OCI-LY7 (cell line): ENCODE measurements around the gene PRSS48. TPM values are rescaled to one million over a fixed set of nuclear protein-coding genes. Genes with fewer than 3 reads are reported as not detected.

Source experiments
- BruUV-seq: library from RNA; stranded (reverse); fragments of 400-500 nt; replicated peaks from 2 replicates; lab custom pipeline; 2021; lab: Mats Ljungman, UMichigan
- CTCF ChIA-PET: fragments of 300-600 bp; sonication (Branson Sonifier 250); formaldehyde crosslinking; loops from one replicate; lab custom pipeline; 2022; ENCODE audit warnings: antibody characterized with exemption; ENCODE audit not compliant: unreplicated experiment; lab: Charles Lee
- POLR2A ChIA-PET: fragments of 300-600 bp; sonication (Branson Sonifier 250); formaldehyde crosslinking; loops from one replicate; lab custom pipeline; 2022; ENCODE audit warnings: antibody characterized with exemption; lab: Charles Lee
- DNase-seq: peaks from one replicate; pipeline ENCODE4 v3.0.0-alpha.2; 2015; ENCODE audit warnings: low spot score
- H2AFZ ChIP-seq: fragments of 200-600 bp; sonication (generic), shearing (Covaris generic); 2 replicates; pipeline ENCODE4 v1.6.1; 2014; ENCODE audit warnings: mild to moderate bottlenecking, antibody characterized with exemption, low read length, moderate library complexity
- H3K27ac ChIP-seq: fragments of 200-600 bp; sonication (generic); 2 replicates; pipeline ENCODE4 v1.5.1; 2014; ENCODE audit warnings: mixed run types, low read depth, mild to moderate bottlenecking, moderate library complexity, low read length, inconsistent platforms; ENCODE audit not compliant: poor library complexity, severe bottlenecking
- H3K36me3 ChIP-seq: fragments of 200-600 bp; sonication (generic); 2 replicates; pipeline ENCODE4 v1.6.1; 2014; ENCODE audit warnings: mild to moderate bottlenecking, antibody characterized with exemption, low read length, moderate library complexity, mixed read lengths; ENCODE audit not compliant: insufficient read depth
- H3K4me1 ChIP-seq: fragments of 200-600 bp; sonication (generic); 2 replicates; pipeline ENCODE4 v1.5.1; 2014; ENCODE audit warnings: mild to moderate bottlenecking, low read length; ENCODE audit not compliant: insufficient read depth, poor library complexity, severe bottlenecking
- H3K4me2 ChIP-seq: fragments of 200-600 bp; sonication (generic); 2 replicates; pipeline ENCODE4 v1.6.1; 2014; ENCODE audit warnings: mild to moderate bottlenecking, low read length
- H3K4me3 ChIP-seq: fragments of 200-600 bp; sonication (generic); 2 replicates; pipeline ENCODE4 v1.5.1; 2014; ENCODE audit warnings: mild to moderate bottlenecking, low read depth, low read length; ENCODE audit not compliant: poor library complexity, severe bottlenecking
- H3K79me2 ChIP-seq: fragments of 200-600 bp; sonication (generic); 2 replicates; pipeline ENCODE4 v1.6.1; 2016; ENCODE audit warnings: low read depth, mild to moderate bottlenecking, low read length, moderate library complexity, mixed read lengths; ENCODE audit not compliant: insufficient read depth
- H3K9me2 ChIP-seq: fragments of 200-600 bp; sonication (generic); 2 replicates; pipeline ENCODE4 v1.6.1; 2016; ENCODE audit warnings: mild to moderate bottlenecking, low read length, mixed read lengths; ENCODE audit not compliant: insufficient read depth
- H3K9me3 ChIP-seq: fragments of 200-600 bp; sonication (generic); 2 replicates; pipeline ENCODE4 v1.6.1; 2014; ENCODE audit warnings: mild to moderate bottlenecking, mixed run types, low read length, mixed read lengths
- H4K20me1 ChIP-seq: fragments of 200-600 bp; sonication (generic); 2 replicates; pipeline ENCODE4 v1.6.1; 2014; ENCODE audit warnings: mild to moderate bottlenecking, antibody characterized with exemption, low read length, moderate library complexity, mixed read lengths; ENCODE audit not compliant: insufficient read depth
- EZH2phosphoT487 ChIP-seq: fragments of 200-600 bp; sonication (generic); IDR thresholded peaks from 2 replicates; pipeline ENCODE4 v1.6.1; 2018; ENCODE audit warnings: low read depth, borderline replicate concordance, mild to moderate bottlenecking, mixed run types, antibody characterized with exemption, low read length, moderate library complexity, mixed read lengths
- intact Hi-C: fragments of 100-400 bp; cut with micrococcal nuclease; formaldehyde crosslinking; loops from one replicate; pipeline ENCODE4 v1.10.0; 2022; ENCODE audit not compliant: unreplicated experiment
- total RNA-seq, 2 experiments: library from RNA; depleted of rRNA in 1 of 2; stranded (reverse); fragments of >200 nt in 1 of 2; shearing (Covaris generic) in 1 of 2; gene quantifications; 2 replicates each; pipeline ENCODE4 v1.2.3, GENCODE V29; 2014 to 2022
- TF ChIP-seq, protein P1 (sequence below): fragments of 200-600 bp; sonication (generic); conservative IDR thresholded peaks from 2 replicates; pipeline ENCODE4 v1.5.1; 2014; ENCODE audit warnings: mild to moderate bottlenecking, antibody characterized with exemption, low read length, moderate library complexity, mixed read lengths

PRSS48 gene
- total RNA-seq, 2 experiments from 2014 or later: not detected

DNA sequence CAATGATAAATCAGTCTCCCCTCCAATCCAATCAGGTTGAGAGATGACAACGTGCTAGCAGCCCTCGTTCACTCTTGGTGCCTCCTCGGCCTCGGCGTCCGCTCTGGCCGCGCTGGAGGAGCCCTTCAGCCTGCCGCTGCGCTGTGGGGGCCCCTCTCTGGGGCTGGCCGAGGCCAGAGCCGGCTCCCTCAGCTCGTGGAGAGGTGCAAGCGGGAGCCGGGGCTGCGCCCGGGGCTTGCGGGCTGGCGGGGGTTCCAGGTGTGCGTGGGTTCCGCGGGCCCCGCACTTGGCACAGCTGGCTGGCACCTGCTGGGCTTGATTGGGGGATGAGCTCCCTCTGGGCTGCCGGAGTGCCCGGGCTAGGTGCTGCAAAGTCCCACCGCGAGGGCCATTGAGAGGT, 40.9 kb upstream of the PRSS48 start:
- Histone ChIP-seq H3K4me1 (no peaks in the 10 kb centered on the region), H3K4me3 (no peak overlapping the region), H3K27ac (no peak overlapping the region), H3K4me2 (no peak overlapping the region), H3K36me3 (no peaks in the 10 kb centered on the region), H3K79me2 (no peaks in the 10 kb centered on the region), H4K20me1 (no peaks in the 10 kb centered on the region), H3K9me2 (no peaks in the 10 kb centered on the region), H2AFZ (no peak overlapping the region), H3K9me3 (no peaks in the 10 kb centered on the region)
- POLR2A ChIA-PET: no interaction called here
- no TSS peak for BruUV-seq
- CTCF ChIA-PET: no interaction called here
- intact Hi-C loops: no loop called here
- DNase-seq: no peak
- no peak for TF ChIP-seq EZH2phosphoT487
- TF ChIP-seq, protein P1, sequence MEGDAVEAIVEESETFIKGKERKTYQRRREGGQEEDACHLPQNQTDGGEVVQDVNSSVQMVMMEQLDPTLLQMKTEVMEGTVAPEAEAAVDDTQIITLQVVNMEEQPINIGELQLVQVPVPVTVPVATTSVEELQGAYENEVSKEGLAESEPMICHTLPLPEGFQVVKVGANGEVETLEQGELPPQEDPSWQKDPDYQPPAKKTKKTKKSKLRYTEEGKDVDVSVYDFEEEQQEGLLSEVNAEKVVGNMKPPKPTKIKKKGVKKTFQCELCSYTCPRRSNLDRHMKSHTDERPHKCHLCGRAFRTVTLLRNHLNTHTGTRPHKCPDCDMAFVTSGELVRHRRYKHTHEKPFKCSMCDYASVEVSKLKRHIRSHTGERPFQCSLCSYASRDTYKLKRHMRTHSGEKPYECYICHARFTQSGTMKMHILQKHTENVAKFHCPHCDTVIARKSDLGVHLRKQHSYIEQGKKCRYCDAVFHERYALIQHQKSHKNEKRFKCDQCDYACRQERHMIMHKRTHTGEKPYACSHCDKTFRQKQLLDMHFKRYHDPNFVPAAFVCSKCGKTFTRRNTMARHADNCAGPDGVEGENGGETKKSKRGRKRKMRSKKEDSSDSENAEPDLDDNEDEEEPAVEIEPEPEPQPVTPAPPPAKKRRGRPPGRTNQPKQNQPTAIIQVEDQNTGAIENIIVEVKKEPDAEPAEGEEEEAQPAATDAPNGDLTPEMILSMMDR: no peak

DNA sequence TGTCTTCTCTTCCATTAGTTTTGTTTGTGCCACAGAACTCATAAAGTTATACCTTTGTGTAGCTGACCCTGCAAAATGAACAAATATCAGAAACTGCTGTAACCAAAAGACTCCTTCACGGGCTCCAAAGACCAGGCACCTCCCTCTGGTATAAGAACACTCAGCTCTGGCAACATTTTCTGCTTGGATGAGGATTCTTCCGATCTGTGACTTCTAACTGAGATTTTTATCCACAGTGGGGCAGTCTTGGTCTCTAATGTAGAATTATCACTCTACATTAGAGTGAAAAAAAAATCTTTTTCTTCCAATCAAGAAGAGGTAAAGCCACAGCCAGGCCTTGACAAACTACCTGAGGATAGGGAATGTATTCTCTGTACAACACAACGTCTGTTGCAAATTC, 38.5 kb upstream of the PRSS48 start:
- Histone ChIP-seq H3K9me2 (no peaks in the 10 kb centered on the region), H4K20me1 (no peaks in the 10 kb centered on the region), H3K36me3 (no peaks in the 10 kb centered on the region), H3K79me2 (no peaks in the 10 kb centered on the region), H3K4me2 (no peak overlapping the region), H2AFZ (no peak overlapping the region), H3K9me3 (no peaks in the 10 kb centered on the region), H3K4me3 (no peak overlapping the region), H3K4me1 (no peaks in the 10 kb centered on the region), H3K27ac (no peak overlapping the region)
- intact Hi-C loops: no loop called here
- TF ChIP-seq EZH2phosphoT487: no peak
- TF ChIP-seq, protein P1: no peak
- CTCF ChIA-PET: no interaction called here
- no TSS peak for BruUV-seq
- no peak for DNase-seq
- POLR2A ChIA-PET: no interaction called here

DNA sequence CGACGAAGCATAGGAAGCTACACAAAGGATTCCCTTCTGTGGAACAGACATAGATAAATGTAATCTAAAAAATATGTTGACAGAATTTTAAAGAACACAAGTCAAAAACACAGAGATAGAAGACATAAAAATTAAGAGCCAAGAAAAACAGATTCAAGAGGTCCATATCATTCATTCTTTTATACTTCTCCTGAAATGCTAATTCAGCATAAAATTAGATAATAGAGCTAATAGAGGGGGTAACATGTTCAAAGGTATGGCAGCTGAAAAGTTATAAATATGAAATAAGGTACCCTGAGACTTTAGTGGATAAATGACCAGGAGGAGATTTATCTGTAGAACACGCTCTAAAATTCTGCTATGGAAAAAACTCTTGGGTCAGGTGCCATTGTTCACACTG, 37.4 kb upstream of the PRSS48 start:
- ChIA-PET CTCF (no interaction called here), POLR2A (interaction anchor here (0.7 kb wide), 1 partner anchor 27 kb away, joined by 3 read pairs; no protein-coding TSS in a partner anchor)
- TF ChIP-seq EZH2phosphoT487: no peak
- TF ChIP-seq, protein P1: no peak
- H3K9me2 ChIP-seq: no peaks in the 10 kb centered on the region
- intact Hi-C loops: no loop called here
- H2AFZ ChIP-seq: no peak overlapping the region
- no peak overlapping the region for H3K4me3 ChIP-seq
- no peaks in the 10 kb centered on the region for H3K36me3 ChIP-seq
- no TSS peak for BruUV-seq
- no peak overlapping the region for H3K4me2 ChIP-seq
- no peak overlapping the region for H3K27ac ChIP-seq
- no peaks in the 10 kb centered on the region for H3K79me2 ChIP-seq
- no peaks in the 10 kb centered on the region for H3K4me1 ChIP-seq
- DNase-seq: no peak
- no peaks in the 10 kb centered on the region for H4K20me1 ChIP-seq
- H3K9me3 ChIP-seq: no peaks in the 10 kb centered on the region
